Testis (tissue), 2 donors: ENCODE results near the gene NFIA.

ENCODE experiments used
- CTCF ChIP-seq, 3 experiments: fragments of 450-650 bp in 2 of 3; fragments of 200-600 bp in 1 of 3; sonication (generic) in 1 of 3; IDR thresholded peaks; one replicate each; pipeline ENCODE4 v1.5.1; 2016 to 2019; ENCODE audit warnings: antibody characterized with exemption in 3 of 3, mild to moderate bottlenecking in 2 of 3, moderate library complexity in 1 of 3
- POLR2A ChIP-seq: fragments of 450-650 bp; IDR thresholded peaks from one replicate; pipeline ENCODE4 v1.6.1; 2017; ENCODE audit warnings: antibody characterized with exemption, mild to moderate bottlenecking, moderate library complexity

DNA sequence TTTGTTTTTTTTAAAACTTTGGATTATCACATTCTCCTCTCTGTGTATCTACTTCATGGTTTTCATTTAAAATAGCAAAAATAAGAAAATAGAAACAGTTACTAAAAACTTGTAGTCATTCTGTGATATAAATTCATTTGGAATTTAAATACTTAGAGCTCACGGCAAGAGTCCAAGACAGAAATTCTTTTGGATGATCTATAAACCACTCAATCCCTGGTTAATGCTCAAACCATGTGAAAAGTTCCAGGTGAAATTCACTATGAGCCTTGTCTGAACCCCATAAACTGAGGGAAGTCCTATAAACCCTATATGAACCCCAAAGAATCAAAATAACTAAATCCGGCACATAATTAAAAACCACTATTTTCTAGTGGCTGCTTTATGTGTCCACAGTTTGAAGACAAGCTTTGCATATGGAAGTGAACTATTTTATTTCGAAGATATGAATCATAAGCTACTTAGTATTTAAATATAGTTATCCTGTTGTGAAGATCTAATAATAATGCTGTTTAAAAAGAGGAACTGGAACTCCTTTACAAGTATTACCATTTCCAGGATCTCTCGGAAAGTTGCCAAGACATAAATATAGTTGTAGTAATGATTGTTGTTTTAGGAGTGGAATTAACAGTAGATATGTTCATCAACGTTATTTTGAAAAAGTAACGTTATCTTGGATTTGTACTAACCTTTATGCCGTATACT is 163.5 kb downstream of the NFIA start:
- TF ChIP-seq CTCF (IDR thresholded peaks at IDR 0.05) (no peak), POLR2A (no peak)
